OCI-LY3 (cell line): ENCODE data around the gene CXCL6.

Source experiments
- CTCF ChIP-seq: fragments of 200-600, 300-600 bp; sonication (generic); IDR thresholded peaks from 2 replicates; pipeline ENCODE4 v1.5.1; 2014; ENCODE audit warnings: antibody characterized with exemption, low read length, low read depth
- EZH2phosphoT487 ChIP-seq: fragments of 200-600 bp; shearing (Covaris generic); IDR thresholded peaks from 2 replicates; pipeline ENCODE4 v1.6.1; 2018; ENCODE audit warnings: antibody characterized with exemption, mixed run types, low read depth

DNA sequence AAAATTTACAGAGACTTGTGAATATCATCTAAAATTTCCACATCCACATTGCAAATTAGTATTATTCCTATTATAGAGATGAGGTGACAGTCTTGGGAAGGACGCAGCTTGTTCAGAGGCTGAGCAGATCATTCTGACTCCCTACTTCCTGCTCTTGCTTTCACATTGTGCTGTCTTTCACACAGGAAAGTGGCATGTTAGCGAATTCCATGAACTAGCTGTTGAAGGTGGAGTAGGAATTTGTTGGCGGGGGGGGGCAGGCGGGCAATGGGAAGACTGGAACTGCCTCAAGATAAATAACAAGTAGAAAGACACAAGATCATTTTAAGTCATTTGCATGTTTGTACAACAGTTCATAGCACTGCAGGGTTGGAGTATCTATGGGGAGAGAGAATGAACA is 18.9 kb downstream of the CXCL6 start:
- TF ChIP-seq CTCF, result no peak
- TF ChIP-seq EZH2phosphoT487, result no peak
